Measurements from ENCODE around the gene PTBP1. TPM values are rescaled to one million over a fixed set of nuclear protein-coding genes. Genes with fewer than 3 reads are reported as not detected.
"Not testable (repeated sequence)": the region's sequence is repeated elsewhere in the genome, so short reads cannot be mapped to it uniquely, and the experiment has no call there.

The PTBP1 gene
- total RNA-seq, 1 experiment from 2014 or later, result 712 TPM

- Histone ChIP-seq H2BK20ac (ENCODE audit: low read depth, low read length, poor library complexity, severe bottlenecking) (no peak overlapping the region), H3K4me1 (ENCODE audit: insufficient read depth, low read length) (no peaks in the 10 kb centered on the region), H3T11ph (ENCODE audit: low read length) (no peak overlapping the region), H4K8ac (replicated peaks; ENCODE audit: insufficient read length, low read depth, low read length) (no peak overlapping the region), H3K56ac (ENCODE audit: insufficient read length, low read depth, low read length) (no peak overlapping the region), H3K14ac (ENCODE audit: insufficient read depth, low read length) (no peak overlapping the region), H3K9me3 (ENCODE audit: control insufficient read depth, low read depth, low read length) (no peaks in the 10 kb centered on the region), H4K91ac (ENCODE audit: insufficient read length, low read depth, low read length) (no peak overlapping the region), H2BK5ac (ENCODE audit: insufficient read length, low read length) (no peak overlapping the region), H3K23ac (ENCODE audit: insufficient read length, low read depth, low read length) (no peak overlapping the region), H3K4ac (ENCODE audit: low read depth, low read length) (no peak overlapping the region), H3K18ac (ENCODE audit: insufficient read length, low read depth, low read length) (no peak overlapping the region), H2AFZ (ENCODE audit: low read length) (no peak overlapping the region), H2BK15ac (ENCODE audit: low read depth, low read length) (no peak overlapping the region), H3K79me2 (ENCODE audit: insufficient read depth, low read length) (no peaks in the 10 kb centered on the region), H2AK5ac (ENCODE audit: insufficient read length, low read length) (no peak overlapping the region), H3K27me3 (ENCODE audit: insufficient read depth, low read length) (no peaks in the 10 kb centered on the region), H4K5ac (ENCODE audit: insufficient read length, low read depth, low read length) (no peak overlapping the region), H3K4me2 (ENCODE audit: insufficient read depth, insufficient read length, low read length) (no peak overlapping the region), H3K23me2 (ENCODE audit: insufficient read length, low read depth, low read length, poor library complexity, severe bottlenecking) (no peaks in the 10 kb centered on the region), H3K27ac (ENCODE audit: insufficient read length, low read depth, low read length) (no peak overlapping the region), H3K79me1 (ENCODE audit: insufficient read depth, low read depth, low read length, poor library complexity, severe bottlenecking) (no peaks in the 10 kb centered on the region), H3K9ac (ENCODE audit: extremely low read depth, insufficient read length, low read length) (no peak overlapping the region), H4K20me1 (ENCODE audit: control insufficient read depth, insufficient read depth, insufficient read length) (no peaks in the 10 kb centered on the region), H2BK120ac (ENCODE audit: low read depth, low read length, poor library complexity, severe bottlenecking) (no peak overlapping the region), H2BK12ac (ENCODE audit: insufficient read length, low read depth, low read length) (no peak overlapping the region)
- Mint-ChIP-seq H3K9me3 (no peaks in the 10 kb centered on the region; a peak in 2 of 5 replicates), H3K4me1 (no peaks in the 10 kb centered on the region), H3K27ac (no peak overlapping the region), H3K36me3 (ENCODE audit: insufficient read depth in 1 of 3, low read depth in 3 of 3) (no peaks in the 10 kb centered on the region), H3K27me3 (ENCODE audit: low read depth) (peaks cover 22% of the 10 kb centered on the region), H3K4me3 (no peak overlapping the region)
- no CpG with 5 or more reads among the region's 67 CpGs for WGBS (ENCODE audit: extremely low coverage, insufficient read length, low lambda C conversion rate)
- no peak for TF ChIP-seq CTCF (conservative IDR thresholded peaks at IDR 0.05)
- DNase-seq, result no peak
Observed at GRCh38 chr19:853014-853585, 55.8 kb downstream of the PTBP1 start.

- not testable (repeated sequence) for H3K23me2 ChIP-seq (ENCODE audit: insufficient read length, low read depth, low read length, poor library complexity, severe bottlenecking); H3K9me3 Mint-ChIP-seq
Observed at GRCh38 chr19:853614-854220, 56.5 kb downstream of the PTBP1 start.

More at GRCh38 chr19:853614-854220, 56.5 kb downstream of the PTBP1 start:
- not testable (repeated sequence) for H2AFZ ChIP-seq (ENCODE audit: low read length); H3K18ac ChIP-seq (ENCODE audit: insufficient read length, low read depth, low read length); H3K27ac ChIP-seq (ENCODE audit: insufficient read length, low read depth, low read length); H3K4me3 Mint-ChIP-seq; H2BK20ac ChIP-seq (ENCODE audit: low read depth, low read length, poor library complexity, severe bottlenecking); H2BK15ac ChIP-seq (ENCODE audit: low read depth, low read length); H3K14ac ChIP-seq (ENCODE audit: insufficient read depth, low read length); H4K5ac ChIP-seq (ENCODE audit: insufficient read length, low read depth, low read length); H3K9ac ChIP-seq (ENCODE audit: extremely low read depth, insufficient read length, low read length); H2AK5ac ChIP-seq (ENCODE audit: insufficient read length, low read length); H3K79me1 ChIP-seq (ENCODE audit: insufficient read depth, low read depth, low read length, poor library complexity, severe bottlenecking); H4K8ac ChIP-seq (replicated peaks; ENCODE audit: insufficient read length, low read depth, low read length); H3K36me3 Mint-ChIP-seq (ENCODE audit: insufficient read depth in 1 of 3, low read depth in 3 of 3); H3T11ph ChIP-seq (ENCODE audit: low read length); H2BK12ac ChIP-seq (ENCODE audit: insufficient read length, low read depth, low read length); H3K4ac ChIP-seq (ENCODE audit: low read depth, low read length); H3K9me3 ChIP-seq (ENCODE audit: control insufficient read depth, low read depth, low read length); H3K4me1 ChIP-seq (ENCODE audit: insufficient read depth, low read length); H3K27me3 ChIP-seq (ENCODE audit: insufficient read depth, low read length); H3K4me1 Mint-ChIP-seq; DNase-seq; H2BK5ac ChIP-seq (ENCODE audit: insufficient read length, low read length); H4K91ac ChIP-seq (ENCODE audit: insufficient read length, low read depth, low read length); H3K23ac ChIP-seq (ENCODE audit: insufficient read length, low read depth, low read length); H3K79me2 ChIP-seq (ENCODE audit: insufficient read depth, low read length); H3K4me2 ChIP-seq (ENCODE audit: insufficient read depth, insufficient read length, low read length); H3K27ac Mint-ChIP-seq; H4K20me1 ChIP-seq (ENCODE audit: control insufficient read depth, insufficient read depth, insufficient read length); H2BK120ac ChIP-seq (ENCODE audit: low read depth, low read length, poor library complexity, severe bottlenecking); H3K56ac ChIP-seq (ENCODE audit: insufficient read length, low read depth, low read length)
- WGBS (ENCODE audit: extremely low coverage, insufficient read length, low lambda C conversion rate), result no CpG with 5 or more reads among the region's 17 CpGs
- peaks cover 23% of the 10 kb centered on the region for H3K27me3 Mint-ChIP-seq (ENCODE audit: low read depth)

Data from H9 (cell line).